COLO668 (cell line): Measurements from ENCODE around the gene NUCB1.
"Not testable (repeated sequence)": the region's sequence is repeated elsewhere in the genome, so short reads cannot be mapped to it uniquely, and the experiment has no call there.

Experiments used
- DNase-seq: peaks from one replicate; lab custom pipeline; 2025; ENCODE audit not compliant: unreplicated experiment; lab: John Stamatoyannopoulos, UW

NUCB1 gene

GRCh38 chr19:48874303-48875135 is 25.6 kb upstream of the NUCB1 start:
- peak; percentile 42 for DNase-seq

- DNase-seq = peak; percentile 5
These were observed 23.8 kb upstream of the NUCB1 start for GRCh38 chr19:48876043-48876981.

DNA sequence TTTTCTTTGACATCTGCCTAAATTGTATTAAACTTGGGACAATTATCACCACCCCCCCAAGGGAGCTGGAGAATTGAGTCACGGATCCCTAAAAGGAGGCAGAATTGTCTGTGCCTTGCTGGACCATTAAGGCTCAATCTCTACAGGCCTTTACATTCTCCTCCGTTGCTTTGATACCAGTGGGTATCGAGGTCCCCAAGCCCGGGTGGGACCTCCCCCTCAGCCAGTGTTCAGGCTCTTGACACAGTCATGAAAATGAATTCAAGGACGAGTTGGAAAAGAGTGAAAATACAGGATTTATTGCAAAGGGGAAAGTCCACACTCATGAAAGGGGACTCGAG is 22.3 kb upstream of the NUCB1 start:
- no peak for DNase-seq

DNA sequence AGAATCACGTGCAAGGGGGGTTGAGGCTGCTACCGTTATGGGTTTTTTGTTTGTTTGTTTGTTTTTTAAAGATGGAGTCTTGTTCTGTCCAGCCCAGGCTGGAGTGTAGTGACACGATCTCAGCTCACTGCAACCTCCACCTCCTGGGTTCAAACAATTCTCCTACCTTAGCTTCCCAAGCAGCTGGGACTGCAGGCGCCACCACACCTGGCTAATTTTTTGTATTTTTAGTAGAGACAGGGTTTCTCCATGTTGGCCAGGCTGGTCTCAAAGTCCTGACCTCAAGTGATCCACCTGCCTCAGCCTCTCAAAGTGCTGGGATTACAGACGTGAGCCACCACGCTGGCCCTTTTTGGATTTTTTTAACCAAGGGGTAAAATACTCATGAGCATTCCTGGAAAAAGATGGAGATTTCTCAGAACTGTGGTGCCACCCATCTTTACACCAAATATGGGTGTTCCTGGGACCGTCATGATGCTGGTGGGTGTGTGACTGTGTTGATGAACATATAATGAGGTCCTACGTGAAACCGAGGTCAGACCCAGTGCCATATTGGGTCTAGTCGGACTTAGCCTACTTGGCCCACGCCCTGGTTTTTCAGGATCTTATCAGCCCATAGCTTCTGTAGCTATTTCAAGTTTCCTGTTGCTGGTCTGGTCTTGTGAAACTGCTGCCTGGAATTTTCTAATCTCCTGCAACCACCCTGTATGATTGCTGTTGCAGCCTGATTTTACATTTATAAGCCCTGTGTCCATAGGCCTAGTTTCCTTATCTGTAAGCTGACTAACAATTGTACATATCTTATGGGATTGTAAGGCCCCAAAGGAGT is 21.7 kb upstream of the NUCB1 start:
- DNase-seq = no peak

- DNase-seq = no peak
These were observed 21.0 kb upstream of the NUCB1 start for GRCh38 chr19:48879025-48879637.

- not testable (repeated sequence) for DNase-seq
These were observed 20.4 kb upstream of the NUCB1 start for GRCh38 chr19:48879696-48880095.

DNA sequence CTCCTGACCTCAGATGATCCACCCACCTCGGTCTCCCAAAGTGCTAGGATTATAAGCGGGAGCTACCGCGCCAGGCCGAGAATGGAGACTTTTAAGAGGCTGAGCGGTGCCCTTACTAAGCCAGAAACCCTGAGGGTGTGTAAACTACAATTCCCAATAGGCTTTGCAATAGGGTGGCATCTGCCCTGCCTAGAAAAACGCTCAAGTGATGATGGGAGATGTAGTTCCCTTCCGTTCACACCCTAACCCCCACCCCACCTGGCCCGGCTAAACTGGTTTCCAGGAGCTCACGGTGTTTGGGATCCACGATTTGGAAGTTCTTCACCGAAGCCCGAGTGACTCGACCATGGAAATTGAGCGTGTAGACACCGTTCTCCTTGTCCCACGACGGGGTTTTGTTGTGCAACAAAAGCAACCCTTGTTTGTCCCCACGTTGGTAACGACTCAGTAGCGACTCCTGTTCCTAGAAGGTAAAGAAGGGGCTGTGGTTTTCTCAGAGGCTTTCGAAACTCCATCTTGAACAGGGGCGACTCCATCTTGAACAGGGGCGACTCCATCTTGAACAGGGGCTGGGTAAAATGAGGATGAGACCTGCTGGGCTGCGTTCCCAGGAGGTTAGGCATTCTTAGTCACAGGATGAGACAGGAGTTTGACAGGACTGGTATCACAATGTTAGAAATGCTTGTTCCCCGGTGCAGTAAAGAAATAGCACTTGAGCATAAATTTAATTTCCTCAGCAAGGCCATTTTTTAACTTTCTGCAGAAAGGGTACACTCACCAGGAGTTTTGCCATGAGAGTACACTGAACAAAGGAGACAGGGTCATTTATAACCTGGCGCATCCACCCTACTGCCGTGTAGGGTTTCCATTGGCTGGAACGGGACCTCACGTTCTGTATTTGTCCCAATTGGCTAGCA is 18.1 kb upstream of the NUCB1 start:
- DNase-seq = no peak

GRCh38 chr19:48883726-48884125 is 16.4 kb upstream of the NUCB1 start:
- DNase-seq = no peak

DNA sequence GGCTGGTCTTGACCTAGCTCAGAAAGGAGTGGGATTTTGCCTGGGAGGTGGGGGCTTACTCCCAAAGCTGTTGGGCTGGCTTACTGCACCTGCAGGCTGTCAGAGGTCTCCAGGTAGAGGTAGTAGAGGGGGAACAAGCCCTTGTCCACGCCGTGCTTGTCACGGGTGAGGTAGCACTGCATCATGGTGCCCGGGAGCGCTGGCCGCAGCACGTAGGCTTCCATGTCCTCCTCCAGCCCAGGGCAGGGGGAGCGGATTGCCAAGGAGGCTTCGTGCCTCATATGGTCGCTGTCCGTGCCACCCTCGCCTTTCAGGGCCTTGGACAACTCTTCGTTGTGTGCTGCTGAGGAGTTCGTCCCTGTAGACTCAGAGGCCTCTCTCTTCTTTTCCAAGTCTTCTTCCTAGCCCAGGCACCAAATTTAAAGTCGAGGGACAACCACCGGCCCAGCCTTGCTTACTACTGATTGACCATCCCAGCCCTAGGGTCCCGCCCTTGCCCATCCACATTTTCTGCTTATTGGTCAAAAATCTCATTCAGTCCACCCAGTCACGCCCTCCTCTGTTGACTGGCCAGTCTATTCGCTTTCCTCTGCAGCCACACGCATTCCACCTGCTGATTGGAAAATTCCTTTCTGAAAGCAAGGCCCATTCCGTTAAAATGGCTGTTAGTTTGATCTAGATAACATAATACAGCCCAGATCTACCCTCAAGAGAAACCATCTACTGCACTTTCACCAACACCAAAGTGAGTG is 12.1 kb upstream of the NUCB1 start:
- DNase-seq = no peak

DNA sequence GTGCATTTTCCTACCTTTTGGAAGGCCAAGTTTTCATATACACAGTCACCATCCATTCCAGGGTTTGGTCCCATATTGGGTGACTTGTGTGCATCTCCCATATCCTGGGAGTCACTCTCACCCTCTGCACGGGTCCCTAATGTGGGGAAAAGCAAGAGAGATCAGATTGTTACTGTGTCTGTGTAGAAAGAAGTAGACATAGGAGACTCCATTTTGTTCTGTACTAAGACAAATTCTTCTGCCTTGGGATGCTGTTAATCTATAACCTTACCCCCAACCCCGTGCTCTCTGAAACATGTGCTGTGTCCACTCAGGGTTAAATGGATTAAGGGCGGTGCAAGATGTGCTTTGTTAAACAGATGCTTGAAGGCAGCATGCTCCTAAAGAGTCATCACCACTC is 10.6 kb upstream of the NUCB1 start:
- not testable (repeated sequence) for DNase-seq

DNA sequence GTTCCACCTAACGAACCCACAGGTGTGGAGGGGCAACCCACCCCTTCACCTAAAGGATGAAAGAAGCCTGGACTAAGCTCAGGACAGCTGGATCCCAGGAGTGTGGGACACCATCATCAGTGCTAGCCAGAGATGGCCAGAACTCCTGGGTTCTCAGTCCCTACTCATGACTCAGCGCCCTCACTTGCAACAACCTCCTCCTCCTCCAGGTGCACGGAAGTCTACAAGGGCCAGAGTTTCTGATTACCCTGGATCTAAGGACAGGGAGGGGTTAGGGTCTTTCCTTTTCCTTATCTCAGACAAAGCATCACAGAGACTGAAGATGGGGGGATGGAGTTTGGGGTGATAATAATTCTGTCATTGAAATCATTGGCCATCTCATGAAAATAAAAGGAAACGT is 9.6 kb upstream of the NUCB1 start:
- DNase-seq = no peak

- DNase-seq = no peak
These were observed 4.9 kb upstream of the NUCB1 start for GRCh38 chr19:48895226-48895625.

DNA sequence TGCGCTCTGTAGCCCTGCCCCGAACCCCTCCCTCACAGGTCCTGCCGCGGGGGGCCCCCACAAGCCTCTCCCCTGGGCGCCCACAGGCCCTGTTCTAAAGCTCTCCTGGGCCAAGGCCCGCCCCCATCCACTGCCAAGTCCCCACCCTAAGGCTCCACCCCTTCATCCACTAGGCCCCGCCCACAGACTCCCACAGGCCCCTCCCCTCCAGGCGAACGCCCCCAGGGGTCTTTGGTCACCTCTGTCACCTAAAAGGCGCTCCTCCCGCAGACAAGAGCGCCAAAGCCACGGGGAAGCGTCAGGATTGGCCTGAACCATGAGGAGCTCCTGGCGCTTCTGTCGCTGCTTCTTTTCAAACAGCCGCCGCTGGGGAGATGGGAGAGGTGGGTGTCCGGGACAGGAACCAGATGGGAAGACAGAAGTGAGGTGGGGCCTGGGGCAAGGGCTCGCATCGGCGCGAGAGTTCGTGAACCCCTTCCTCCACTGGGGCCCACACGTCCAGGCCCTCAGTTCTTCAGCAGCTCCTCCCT is 3.9 kb upstream of the NUCB1 start:
- no peak for DNase-seq

DNA sequence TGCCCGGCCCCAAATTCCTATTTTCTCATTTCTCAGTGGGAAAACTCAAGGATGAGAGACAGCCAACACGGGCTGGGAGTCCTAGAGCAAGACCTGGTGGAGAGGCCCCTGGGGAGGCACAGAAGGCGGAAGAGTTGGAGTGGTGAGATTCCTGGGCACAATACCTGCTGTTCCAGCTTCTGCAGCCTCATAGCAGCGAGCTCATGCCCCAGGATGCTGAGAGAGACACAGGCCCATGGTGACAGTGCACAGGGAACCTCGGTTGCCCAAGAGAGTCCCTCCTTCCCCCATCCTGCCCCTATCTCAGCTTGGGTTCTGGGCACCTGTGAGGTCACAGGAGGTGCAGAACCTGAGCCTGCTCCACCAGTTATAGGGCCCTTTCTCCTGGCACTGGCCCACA is 2.9 kb upstream of the NUCB1 start:
- no peak for DNase-seq

DNA sequence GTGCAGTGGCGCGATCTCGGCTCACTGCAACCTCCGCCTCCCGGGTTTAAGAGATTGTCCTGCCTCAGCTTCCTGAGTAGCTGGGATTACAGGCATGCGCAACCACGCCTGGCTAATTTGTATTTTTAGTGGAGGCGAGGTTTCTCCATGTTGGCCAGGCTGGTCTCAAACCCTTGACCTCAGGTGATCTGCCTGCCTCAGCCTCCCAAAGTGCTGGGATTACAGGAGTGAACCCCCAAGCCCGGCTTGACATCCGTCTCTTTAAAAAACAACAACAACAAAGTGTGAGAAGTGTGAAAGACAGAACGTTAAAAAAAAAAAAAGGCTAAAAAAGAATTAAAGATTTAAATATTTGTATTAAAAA is 744 bp upstream of the NUCB1 start:
- DNase-seq = not testable (repeated sequence)

GRCh38 chr19:48900477-48901406 is 630 bp downstream of the NUCB1 start:
- no peak for DNase-seq

- DNase-seq = not testable (repeated sequence)
These were observed 2.2 kb downstream of the NUCB1 start for GRCh38 chr19:48902291-48902690.

DNA sequence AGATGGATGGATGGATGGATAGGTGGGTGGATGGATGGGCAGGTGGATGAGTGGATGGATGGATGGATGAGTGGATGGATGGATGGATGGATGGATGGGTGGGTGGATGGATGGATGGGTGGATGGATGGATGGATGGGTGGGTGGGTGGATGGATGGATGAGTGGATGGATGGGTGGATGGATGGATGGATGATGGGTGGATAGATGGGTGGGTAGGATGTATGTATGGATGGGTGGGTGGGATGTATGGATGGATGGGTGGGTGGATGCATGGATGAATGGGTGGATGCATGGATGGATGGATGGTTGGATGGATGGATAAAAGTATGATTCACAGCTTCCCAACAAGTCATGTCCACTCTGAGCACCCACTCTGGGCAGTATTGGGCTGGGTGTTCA is 3.7 kb downstream of the NUCB1 start:
- not testable (repeated sequence) for DNase-seq
